ENCODE results near the gene ANTKMT.
"Not testable (repeated sequence)": the region's sequence is repeated elsewhere in the genome, so short reads cannot be mapped to it uniquely, and the experiment has no call there.

Gene ANTKMT

DNA sequence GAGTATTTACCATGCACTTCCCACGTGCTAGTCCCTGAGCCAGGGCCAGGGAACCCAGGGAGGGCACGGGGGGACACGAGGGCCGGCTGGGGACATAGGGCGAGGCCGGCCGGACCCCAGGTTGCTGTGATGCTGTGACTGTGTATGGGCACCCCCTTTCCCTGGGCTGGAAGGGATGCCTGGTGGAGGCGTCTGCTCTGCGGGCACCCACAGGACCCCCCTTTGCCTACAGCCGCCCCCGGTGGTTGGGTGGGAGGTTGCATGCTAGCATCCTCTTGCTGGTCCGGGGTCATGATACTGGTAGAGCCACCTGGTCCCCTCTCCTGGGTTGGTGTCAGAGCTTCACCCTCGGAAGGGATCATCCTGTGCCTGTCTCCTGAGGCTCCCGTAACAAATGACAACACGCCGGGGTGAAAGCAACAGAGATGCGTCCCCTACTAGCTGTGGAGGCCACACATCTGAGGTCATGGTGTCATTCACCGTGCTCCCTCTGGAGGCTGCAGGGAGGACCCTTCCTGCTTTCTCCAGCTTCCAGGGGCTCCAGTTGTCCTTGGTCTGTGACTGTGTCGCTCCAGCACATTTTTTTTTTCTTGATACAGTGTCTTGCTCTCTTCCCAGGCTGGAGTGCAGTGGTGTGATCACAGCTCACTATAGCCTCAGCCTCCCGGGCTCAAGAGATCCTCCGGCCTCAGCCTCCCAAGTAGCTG, 23.0 kb downstream of the ANTKMT start:
- DNase-seq (ENCODE audit: low read depth in 2 of 2) = no peak

DNA sequence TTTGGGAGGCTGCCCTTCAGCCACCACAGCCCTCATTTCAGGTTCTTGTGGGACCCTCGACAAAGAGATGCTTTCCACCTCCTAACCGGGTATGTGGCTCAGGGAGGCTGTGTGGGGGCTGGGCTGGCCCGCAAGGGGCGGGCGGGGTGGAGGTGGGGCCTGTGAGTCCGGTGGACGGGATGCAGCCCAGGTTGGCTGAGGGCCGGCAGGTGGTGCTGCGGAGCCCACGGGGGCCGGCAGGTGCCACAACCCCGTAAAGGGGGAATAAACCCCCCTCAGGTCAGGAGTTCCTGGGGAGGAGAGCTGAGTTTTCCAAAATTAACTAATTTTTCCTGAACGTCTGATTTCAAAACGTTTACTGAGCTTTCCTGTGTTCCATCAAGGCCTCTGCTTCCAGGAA, 24.8 kb downstream of the ANTKMT start:
- no peak for DNase-seq (ENCODE audit: low read depth in 2 of 2)

DNA sequence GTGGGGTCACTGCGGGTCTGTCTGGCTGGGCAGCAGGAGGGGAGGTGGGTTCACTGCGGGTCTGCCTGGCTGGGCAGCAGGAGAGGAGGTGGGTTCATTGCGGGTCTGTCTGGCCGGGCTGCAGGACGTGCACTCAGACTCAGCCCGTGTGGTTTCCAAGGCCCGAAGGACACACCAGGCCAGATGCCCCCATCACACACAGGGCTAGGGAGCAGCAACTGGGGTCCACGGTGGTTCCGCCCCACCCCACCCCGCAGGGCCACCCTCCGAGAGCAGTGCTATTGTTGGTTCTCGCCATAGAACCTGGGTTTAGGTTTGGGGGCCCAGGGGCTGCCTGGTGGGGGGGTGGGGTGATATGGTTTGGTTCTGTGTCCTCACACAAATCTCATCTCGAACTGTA, 25.7 kb downstream of the ANTKMT start:
- DNase-seq (ENCODE audit: low read depth in 2 of 2) = no peak

DNA sequence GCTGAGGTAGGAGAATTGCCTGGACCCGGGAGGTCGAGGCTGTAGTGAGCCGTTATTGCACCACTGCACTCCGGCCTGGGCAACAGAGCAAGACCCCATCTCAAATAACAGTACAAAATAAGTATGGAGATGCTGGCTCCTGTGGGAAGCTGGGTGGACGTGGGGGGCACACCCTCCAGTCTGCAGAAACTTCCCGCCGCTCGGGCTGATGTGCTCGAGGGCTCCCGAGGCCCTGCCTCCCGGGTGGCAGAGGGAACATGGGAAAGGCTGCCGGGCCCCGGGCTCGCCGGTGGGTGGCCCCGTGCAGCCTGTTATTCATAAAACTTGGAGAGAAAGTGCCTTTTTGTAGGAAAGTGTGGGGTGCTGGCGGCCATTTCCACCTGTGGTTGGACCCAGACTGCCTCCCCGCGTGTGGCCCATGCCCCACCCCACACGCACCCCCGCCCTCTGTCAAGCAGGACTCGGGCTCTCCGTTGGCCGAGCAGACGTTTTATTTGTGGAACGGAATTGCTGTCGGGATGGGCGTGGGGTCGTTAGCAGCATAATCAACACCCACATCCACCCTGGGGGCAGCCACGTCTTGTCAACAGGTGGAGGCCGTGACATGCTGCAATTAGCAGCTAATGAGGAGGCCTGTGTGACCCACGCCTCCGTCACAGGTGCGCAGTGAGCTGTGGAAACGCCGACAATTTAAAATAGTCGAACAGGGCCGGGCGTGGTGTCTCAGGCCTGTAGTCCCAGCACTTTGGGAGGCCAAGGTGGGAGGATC, 27.2 kb downstream of the ANTKMT start:
- no peak for DNase-seq (ENCODE audit: low read depth in 2 of 2)

DNA sequence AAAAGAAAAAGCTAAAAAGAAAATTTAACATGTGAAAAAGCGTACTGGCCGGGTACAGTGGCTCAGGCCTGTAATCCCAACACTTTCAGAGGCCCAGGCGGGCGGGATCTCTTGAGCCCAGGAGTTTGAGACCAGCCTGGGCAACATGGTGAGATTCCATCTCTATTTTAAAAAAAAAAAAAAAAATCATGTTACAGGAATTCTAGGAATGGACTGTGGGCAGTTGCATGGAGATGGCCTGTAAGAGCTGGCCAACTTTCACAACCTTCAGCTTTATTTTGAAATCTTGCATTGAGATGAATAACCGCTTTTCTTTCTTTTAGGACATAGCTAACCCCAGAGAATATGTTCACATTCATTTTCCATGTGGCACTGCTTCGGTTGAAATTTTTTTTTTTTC, 28.1 kb downstream of the ANTKMT start:
- DNase-seq (ENCODE audit: low read depth in 2 of 2) = no peak

DNA sequence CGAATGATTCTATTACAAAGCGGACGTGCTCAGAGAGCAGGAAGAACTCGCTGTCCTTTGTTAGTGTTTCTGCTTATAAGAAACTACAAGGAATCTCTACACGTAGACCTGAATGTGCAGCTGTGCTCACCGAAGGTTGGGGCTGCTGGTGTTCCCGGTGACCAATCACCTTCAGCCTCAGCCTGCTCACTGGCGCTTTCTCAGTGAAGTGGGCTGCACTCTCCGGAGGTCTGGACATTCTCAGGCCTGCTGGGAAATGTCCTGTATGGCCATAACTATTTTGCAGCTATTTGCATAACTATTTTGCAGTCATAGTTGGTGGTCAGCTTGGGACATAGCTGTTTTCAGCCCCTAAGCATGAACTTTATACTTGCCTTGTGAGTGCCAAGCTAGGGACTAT, 29.5 kb downstream of the ANTKMT start:
- DNase-seq (ENCODE audit: low read depth in 2 of 2) = no peak

DNA sequence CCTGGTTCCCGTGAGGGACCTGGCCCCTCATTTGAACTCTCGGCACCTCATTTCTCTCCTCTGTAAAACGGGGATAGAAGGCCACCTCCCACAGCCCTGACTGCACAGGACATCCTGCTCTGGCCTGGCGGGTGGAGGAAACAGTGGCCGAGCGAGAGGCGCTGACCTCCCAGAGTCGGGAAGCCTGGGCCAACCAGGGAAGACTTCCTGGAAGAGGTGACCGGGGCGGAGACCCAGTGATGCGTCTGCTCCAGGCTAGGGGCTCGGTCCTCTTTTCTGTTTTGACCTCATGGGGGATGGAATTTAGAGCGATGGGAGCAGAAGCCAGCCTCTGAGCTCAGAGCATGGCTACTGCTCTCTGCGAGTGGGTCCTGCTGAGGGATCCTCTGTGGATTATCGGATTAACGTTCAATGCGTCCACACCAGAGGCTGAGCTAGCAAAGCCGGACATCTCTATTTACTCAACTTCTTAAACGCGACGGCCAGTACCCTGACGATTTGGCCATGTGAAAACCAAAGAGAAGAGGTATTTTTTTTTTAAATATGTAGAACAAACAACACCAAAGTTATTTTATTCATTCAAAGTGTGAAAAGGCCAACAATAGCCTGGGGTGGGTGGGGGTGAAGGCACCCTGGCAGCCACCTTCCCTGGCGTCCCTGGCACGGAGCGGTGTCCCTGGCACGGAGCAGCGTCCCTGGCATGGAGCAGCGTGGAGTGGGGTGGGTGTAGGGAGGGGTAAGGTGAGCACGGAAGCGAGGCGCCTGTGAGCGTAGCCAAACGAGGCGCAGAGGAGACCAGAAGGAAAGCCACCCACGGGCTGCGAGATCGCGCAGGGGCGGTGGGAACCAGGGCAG, 30.4 kb downstream of the ANTKMT start:
- DNase-seq (ENCODE audit: low read depth in 2 of 2) = no peak

DNA sequence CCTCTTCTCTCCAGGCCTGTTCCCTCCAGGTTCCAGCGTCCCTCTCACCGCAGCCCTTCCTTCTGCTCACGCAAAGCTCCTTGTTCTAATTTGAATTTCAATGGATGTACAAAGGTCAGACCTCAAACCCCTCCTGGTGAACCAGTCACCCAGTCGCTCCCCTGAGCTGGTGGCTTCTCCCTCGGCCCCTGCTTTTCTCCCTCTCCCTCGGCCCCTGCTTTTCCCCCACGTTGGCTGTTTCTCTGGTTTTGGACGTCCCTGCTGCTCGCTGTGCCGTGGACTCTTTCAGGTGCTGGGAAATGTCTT, 31.0 kb downstream of the ANTKMT start:
- no peak for DNase-seq (ENCODE audit: low read depth in 2 of 2)

DNA sequence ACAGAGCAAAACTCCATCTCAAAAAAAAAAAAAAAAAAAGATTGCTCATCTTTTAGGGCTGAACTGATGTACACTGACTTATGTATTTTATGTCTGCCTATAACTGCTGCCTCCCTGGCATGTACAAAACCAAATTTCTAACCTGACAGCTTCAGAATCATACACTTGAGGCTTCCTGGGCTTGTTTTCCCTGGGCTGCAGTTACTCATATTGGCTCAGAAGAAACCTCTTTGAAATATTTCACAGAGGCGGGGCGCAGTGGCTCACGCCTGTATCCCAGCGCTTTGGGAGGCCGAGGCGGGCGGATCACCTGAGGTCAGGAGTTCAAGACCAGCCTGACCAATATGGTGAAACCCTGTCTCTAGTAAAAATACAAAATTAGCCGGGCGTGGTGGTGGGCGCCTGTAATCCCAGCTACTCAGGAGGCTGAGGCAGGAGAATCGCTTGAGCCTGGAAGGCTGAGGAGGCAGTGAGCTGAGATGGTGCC, 33.2 kb downstream of the ANTKMT start:
- DNase-seq (ENCODE audit: low read depth in 2 of 2) = not testable (repeated sequence)

DNA sequence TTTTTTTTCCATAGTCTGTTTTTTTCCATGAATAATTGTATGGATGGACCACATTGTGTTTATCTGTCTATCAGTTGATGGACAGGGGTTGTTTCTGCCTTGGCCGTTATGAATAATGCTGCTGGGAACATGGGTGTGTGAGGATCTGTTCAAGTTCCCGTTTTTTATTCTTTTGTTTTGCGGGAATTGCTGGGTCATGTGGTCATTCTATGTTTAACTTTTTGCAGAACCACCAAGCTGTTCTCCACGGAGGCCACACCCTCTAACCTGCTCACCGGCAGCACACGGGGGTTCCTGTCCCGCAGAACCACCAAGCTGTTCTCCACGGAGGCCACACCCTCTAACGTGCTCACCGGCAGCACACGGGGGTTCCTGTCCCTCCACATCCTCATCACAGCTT, 33.7 kb downstream of the ANTKMT start:
- no peak for DNase-seq (ENCODE audit: low read depth in 2 of 2)

DNA sequence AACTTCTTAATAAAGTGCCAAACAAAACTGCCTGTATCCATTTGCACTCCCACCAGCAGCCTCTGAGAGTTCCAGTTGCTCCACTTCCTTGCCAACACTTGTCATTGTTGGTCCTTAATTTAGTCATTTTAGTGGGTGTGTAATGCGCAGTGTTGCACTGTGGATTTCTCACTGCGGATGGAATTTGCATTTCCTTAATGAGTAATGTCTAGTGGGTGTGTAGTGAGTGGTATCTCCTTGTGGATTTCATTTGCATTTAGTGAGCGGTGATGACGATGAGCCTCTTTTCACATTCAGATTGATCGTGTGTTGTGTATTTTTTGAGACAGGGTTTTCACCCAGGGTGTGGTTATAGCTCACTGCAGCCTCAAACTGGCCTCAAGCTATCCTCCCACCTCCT, 35.5 kb downstream of the ANTKMT start:
- no peak for DNase-seq (ENCODE audit: low read depth in 2 of 2)

DNA sequence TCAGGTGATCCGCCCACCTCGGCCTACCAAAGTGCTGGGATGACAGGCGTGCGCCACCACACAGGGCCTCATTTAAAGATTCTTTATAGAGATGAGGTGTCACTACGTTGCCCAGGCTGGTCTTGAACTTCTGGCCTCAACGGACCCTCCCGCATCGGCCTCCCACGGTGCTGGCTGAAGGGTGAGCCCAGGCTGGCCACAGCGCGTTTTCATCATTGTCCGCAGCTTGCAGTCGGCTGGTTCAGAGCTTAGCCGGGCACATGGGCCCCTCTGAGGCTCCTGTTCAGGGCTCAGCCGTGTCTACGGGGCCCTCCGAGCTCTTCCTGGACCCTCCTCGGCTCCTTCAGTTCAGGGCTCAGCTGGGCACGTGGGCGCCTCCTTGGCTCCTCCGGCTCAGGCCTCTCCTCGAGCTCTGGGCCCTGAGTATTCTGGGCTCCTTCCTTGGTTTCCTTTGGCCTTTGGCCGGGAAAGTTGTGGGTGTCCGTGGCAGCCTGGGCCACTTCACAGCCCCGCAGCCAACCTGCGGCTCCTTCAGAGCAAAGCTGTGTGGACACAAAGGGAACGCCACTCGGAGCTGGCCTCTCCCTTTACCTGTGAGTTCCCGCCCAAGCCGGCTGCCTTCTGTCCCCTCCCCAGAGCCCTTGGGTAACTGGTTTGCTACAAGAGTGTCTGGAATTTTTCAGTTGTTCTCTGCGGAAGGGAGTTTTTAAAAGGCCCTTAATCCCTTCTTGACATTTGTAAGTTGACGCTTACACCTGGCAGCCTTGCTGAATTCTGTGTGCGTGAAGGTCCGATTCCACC, 38.4 kb downstream of the ANTKMT start:
- no peak for DNase-seq (ENCODE audit: low read depth in 2 of 2)

DNA sequence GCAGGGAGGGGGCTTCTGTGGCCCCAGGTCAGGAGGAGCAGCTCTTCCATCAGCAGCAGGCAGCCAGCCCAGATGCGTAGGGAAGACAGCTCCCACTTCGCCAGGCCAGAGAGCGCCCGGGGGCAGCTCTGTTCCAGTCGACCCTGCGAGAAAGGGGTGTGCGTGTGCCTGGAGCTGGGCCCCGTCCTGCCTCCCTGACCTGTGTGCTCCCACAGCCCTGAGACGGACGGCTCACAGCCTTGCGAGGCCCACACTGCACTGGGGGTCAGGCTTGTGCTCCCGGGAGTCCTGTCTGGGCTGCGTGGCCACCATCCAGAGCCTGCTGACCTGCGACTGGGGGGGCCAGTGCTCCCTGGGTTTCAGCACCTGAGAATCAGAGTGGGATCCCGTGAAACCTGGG, 39.1 kb downstream of the ANTKMT start:
- no peak for DNase-seq (ENCODE audit: low read depth in 2 of 2)

DNA sequence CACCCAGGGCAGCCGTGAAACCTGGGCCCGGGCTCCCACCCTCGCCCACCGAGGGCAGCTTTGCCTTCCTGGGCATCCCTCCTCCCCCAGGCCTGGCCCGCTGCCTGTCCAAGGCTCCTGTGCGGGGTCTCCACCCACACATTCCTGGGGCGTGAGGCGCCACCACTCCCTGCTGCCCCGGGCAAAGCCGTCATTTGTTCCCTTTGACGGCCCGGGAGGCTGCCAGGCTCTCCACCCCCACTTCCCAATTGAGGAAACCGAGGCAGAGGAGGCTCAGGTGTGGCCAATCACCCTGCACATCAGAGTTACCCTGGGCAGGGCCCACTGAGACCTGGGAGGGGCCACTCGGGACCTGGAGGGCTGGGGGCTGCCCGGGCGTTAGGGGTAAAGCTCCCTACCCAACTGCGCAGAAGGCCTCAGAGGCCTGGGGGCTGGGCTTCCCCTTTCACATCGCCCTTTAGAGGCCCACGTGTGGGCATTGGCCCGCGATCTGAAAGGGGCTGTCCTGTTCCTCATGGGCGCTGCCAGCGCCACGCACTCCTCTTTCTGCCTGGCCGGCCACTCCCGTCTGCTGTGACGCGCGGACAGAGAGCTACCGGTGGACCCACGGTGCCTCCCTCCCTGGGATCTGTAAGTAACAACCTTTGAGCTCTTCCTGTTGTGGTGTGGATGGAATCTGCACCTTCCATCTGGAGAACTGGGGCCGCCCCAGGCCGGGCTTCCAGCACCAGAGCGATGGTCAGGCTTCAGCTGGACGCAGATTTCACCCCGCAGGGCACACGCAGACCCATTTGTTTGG, 39.8 kb downstream of the ANTKMT start, which contains the start of gene MSLN:
TSS of gene MSLN (plus strand) at position 190 of the 799 bp plus-strand sequence. CDS start 1,947 bp downstream, outside the sequence.
- DNase-seq (ENCODE audit: low read depth in 2 of 2) = no peak

DNA sequence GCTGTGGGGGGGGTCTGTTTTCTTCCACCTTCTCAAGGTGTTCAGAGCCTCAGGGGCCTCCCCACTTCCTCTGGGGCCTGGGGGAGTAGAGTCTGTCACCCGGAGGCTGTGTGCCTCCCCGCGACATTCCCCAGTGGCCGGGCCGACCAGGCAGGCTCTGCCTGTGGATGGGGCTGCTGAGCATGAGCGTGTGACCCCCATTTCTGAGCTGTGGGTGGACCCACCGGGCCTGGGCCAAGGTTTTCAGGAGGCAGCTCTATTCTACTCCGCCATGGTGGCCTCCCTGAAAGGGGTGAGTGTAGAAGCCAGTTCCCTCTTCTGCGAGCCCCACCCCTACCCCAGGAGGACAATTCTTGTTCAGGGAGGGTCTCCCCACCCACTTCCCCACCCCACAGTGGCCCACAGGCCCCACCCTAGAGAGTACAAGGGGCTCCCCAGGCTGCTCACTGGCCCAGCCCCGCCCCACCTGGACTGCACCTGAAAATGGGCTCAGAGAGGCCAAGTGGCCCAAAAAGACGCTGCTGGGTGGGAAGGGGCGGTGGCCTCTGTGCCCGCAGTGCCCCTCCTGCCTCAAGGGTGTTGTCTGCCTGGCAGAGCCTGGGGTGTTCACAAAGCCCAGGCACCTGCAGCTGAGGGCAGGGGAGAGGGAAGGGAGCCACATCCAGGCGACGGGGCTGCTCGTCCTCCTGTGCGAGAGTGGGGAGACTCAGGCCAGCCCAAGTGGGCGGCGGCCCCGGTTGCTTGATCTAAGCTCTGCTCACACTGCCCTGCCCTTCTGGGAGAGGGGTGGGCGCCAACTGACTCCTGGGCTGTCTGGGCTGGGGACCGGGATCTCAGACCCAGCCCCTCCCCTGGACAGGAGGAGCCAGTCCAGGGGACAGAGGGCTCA, 40.9 kb downstream of the ANTKMT start:
- DNase-seq (ENCODE audit: low read depth in 2 of 2) = no peak

DNA sequence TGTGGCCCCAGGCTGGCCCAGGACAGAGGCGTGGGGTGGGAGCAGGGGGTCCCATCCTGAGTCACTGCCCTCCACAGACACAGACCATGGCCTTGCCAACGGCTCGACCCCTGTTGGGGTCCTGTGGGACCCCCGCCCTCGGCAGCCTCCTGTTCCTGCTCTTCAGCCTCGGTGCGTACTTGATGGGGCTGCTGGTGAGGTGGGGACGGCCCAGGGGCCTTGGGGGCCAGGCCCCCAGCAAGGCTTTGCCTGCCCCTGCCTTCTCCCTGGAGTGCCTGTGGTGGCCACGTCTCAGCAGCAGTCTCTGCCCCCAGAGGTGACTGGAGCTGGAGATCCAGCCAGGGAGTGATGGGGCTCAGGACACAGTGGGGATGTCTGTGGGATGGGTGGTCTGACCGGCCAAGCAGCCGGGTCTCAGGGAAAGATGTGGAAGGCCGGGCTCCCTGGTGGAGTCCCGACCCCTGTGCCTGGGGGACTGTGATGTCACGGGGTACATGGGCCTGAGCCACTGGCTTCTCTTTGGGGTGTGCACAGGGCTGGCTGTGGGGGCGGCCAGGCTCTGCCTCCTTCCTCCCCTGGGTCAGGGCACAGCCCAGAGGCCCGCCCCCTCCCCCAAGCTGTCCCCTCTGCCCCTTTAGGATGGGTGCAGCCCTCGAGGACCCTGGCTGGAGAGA, 41.8 kb downstream of the ANTKMT start:
- DNase-seq (ENCODE audit: low read depth in 2 of 2) = no peak

DNA sequence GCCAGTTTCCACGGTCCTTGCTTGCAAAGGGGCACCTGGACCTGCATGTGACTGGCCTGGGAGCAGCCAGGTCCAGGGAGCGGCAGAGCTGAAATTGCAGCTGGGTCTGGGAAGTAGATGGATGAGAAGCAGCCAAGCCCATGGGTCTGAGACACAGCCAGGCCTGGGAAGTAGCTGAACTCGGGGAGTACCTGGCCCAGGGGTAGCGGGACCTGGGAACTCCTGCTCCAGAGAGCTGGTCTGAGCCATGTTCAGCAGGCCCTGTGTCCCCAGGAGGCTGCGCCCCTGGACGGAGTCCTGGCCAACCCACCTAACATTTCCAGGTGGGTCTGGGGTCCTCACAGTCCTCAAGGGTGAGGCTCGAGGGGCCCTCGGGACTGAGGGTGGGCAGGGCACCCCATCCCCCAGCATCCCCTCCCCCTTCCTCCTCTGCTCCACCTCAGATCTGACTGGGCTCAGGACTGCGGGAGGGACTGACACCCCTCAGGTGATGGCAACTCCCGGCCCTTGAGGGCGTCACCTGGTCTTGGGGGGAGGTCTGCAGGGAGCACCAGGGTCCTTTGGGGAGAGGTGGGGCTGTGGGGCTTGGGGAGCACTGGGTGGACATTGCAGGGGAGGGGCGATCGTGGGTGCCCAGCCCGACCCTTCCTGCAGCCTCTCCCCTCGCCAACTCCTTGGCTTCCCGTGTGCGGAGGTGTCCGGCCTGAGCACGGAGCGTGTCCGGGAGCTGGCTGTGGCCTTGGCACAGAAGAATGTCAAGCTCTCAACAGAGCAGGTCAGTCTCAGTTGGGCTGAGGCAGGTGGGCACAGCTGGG, 42.6 kb downstream of the ANTKMT start:
- DNase-seq (ENCODE audit: low read depth in 2 of 2) = no peak

DNA sequence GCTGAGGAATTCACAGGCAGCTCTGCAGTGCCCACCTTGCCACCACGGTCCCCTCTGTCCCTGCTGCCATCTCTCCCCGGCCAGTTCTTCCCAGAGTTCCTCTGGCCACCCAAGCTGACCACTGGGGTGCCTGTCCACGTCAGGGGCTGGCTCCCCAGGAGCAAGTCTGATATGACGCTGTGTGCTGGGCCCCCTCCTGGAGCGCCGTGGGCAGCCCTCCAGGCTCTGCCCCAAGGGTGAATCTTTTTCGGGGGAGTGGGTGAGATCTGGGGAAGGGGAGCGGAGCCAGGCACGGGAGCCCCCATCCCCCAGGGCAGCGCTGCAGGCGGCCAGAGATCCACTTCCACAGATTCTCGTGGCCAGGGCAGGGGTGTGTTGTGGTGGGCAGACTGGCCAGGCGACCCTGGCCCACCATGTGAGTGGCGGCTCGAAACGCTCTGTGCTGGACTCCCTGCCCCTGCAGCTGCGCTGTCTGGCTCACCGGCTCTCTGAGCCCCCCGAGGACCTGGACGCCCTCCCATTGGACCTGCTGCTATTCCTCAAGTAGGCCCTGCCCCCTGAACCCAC, 43.3 kb downstream of the ANTKMT start:
- DNase-seq (ENCODE audit: low read depth in 2 of 2) = no peak
